Liver (tissue), 9 donors: Measurements from ENCODE around the gene FAM20C. TPM values are rescaled to one million over a fixed set of nuclear protein-coding genes. Genes with fewer than 3 reads are reported as not detected.

Experiments used
- DNase-seq: peaks from one replicate; pipeline ENCODE4 v3.0.0-alpha.2; 2017; ENCODE audit warnings: low spot score
- H3K27ac ChIP-seq, 2 donors: one replicate each; pipeline ENCODE4 v1.7.0; 2013; ENCODE audit warnings: inconsistent platforms in 2 of 2, low read length in 2 of 2, control low read depth in 1 of 2, low read depth in 1 of 2, mild to moderate bottlenecking in 1 of 2
- H3K27me3 ChIP-seq, 4 donors: one replicate each; pipeline versions ENCODE4 v1.6.1 to v1.7.0; 2013; ENCODE audit warnings: low read length in 3 of 4, inconsistent platforms in 1 of 4, mild to moderate bottlenecking in 1 of 4, moderate library complexity in 1 of 4; ENCODE audit not compliant: control insufficient read depth in 4 of 4, insufficient read depth in 4 of 4
- H3K36me3 ChIP-seq, 4 donors: one replicate each; pipeline versions ENCODE4 v1.6.1 to v1.7.0; 2013; ENCODE audit warnings: low read length in 3 of 4, mild to moderate bottlenecking in 3 of 4, low read depth in 1 of 4, moderate library complexity in 1 of 4; ENCODE audit not compliant: control insufficient read depth in 4 of 4, insufficient read depth in 3 of 4
- H3K4me1 ChIP-seq, 4 donors: one replicate each; pipeline versions ENCODE4 v1.6.1 to v1.7.0; 2013; ENCODE audit warnings: low read length in 3 of 4, mild to moderate bottlenecking in 3 of 4, moderate library complexity in 1 of 4; ENCODE audit not compliant: control insufficient read depth in 4 of 4, insufficient read depth in 4 of 4
- H3K4me3 ChIP-seq, 3 donors: one replicate each; pipeline versions ENCODE4 v1.6.1 to v1.7.0; 2013; ENCODE audit warnings: low read length in 3 of 3, control low read depth in 1 of 3, low read depth in 1 of 3, mild to moderate bottlenecking in 1 of 3
- H3K9ac ChIP-seq, 2 donors: one replicate each; pipeline ENCODE4 v1.7.0; 2013; ENCODE audit warnings: low read length in 2 of 2, mild to moderate bottlenecking in 2 of 2, moderate library complexity in 2 of 2, control low read depth in 1 of 2, low read depth in 1 of 2
- H3K9me3 ChIP-seq, 4 donors: one replicate each; pipeline versions ENCODE4 v1.6.1 to v1.7.0; 2013; ENCODE audit warnings: low read length in 3 of 4; ENCODE audit not compliant: control insufficient read depth in 4 of 4
- FOXA2 ChIP-seq: IDR thresholded peaks from 2 replicates; pipeline ENCODE4 v1.6.1; 2016; ENCODE audit warnings: antibody characterized with exemption
- GABPA ChIP-seq, 2 donors: IDR thresholded peaks in 1 of 2; conservative IDR thresholded peaks in 1 of 2; 2 replicates each; pipeline ENCODE4 v1.6.1; 2016; ENCODE audit warnings: antibody characterized with exemption in 2 of 2, mild to moderate bottlenecking in 1 of 2, moderate library complexity in 1 of 2
- NR2F2 ChIP-seq: IDR thresholded peaks from 2 replicates; pipeline ENCODE4 v1.6.1; 2016; ENCODE audit warnings: antibody characterized with exemption
- SP1 ChIP-seq: IDR thresholded peaks from 2 replicates; pipeline ENCODE4 v1.6.1; 2018; ENCODE audit warnings: antibody characterized with exemption, mild to moderate bottlenecking
- YY1 ChIP-seq: IDR thresholded peaks from 2 replicates; pipeline ENCODE4 v1.6.1; 2016; ENCODE audit warnings: antibody characterized with exemption, mild to moderate bottlenecking
- WGBS: extraction: QIAGEN DNeasy Blood & Tissue Kit; methylation state at CpG from one replicate; pipeline ENCODE4 v1.1.7; 2013; 5-methylcytosine and 5-hydroxymethylcytosine counted together
- polyA plus RNA-seq, 2 donors: library from polyadenylated mRNA; stranded (reverse) in 1 of 2; unstranded in 1 of 2; fragments of 200-250 nt in 1 of 2; fragments of >200 nt in 1 of 2; fragmentation: Nextera tagmentation in 1 of 2; extraction: Ambion mirVana in 1 of 2; gene quantifications; one replicate each; pipeline versions ENCODE4 v1.2.1 to v1.2.3, GENCODE V29; 2013 to 2015
- total RNA-seq, 2 donors: library from RNA; depleted of rRNA; stranded (reverse); fragments of >200 nt; gene quantifications; one replicate each; pipeline ENCODE4 v1.2.3, GENCODE V29; 2014
- donor health status: healthy.
- donor health status: healthy.
- donor health status: healthy.
- donor health status: healthy.
- donor health status: healthy.

FAM20C gene
- total and polyA plus RNA-seq, 4 donors: 13.4 to 40.4 (median 31.5) TPM

DNA sequence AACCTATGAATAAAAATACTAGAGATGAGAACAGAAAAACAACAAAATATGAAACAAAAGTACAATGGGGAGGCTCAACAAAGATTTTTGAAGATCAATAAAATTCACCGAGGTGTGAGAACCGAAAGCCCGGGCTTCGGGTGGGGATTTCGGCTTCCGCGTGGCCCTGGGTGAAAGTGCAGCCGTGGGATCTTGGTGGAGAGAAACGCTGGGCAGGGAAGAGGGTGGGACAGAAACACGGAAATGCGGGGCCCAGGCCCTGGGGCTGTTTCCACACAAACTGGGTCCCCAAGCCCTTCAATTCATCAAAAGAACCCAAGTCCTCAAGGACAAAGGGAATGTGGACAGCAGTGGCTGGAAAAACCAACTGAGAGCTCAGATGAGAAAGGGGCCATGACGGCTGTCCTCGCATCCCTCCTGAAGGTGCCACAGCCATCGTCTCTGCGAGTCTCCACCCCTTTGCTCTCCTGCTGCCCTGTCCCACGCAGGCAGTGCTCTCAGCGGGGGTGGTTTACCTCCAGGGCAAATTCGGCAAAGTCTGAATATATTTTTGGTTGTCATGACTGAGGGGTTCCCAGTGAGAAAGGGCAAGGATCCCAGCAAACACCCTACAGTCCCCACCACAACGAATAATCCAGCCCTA, 117.3 kb downstream of the FAM20C start:
- no peak overlapping the region for H3K9ac ChIP-seq
- no peak for DNase-seq
- H3K9me3 ChIP-seq: no peaks in the 10 kb centered on the region
- no peak overlapping the region for H3K27ac ChIP-seq
- no peak overlapping the region for H3K4me3 ChIP-seq
- peaks cover 0 to under 1% (median 0%) of the 10 kb centered on the region in 4 donors for H3K27me3 ChIP-seq
- no peaks in the 10 kb centered on the region for H3K36me3 ChIP-seq
- TF ChIP-seq SP1 (no peak), YY1 (no peak), NR2F2 (no peak), FOXA2 (no peak), GABPA (IDR thresholded peaks at IDR 0.05 in 1 of 2, conservative IDR thresholded peaks at IDR 0.05 in 1 of 2) (no peak)
- 90% methylated on average over 19 of the region's 19 CpGs for WGBS
- H3K4me1 ChIP-seq: no peaks in the 10 kb centered on the region

Other genes with a start within 250 kb of the FAM20C start
- gene FOXL3, start 97.6 kb downstream of the FAM20C start, total RNA-seq: not detected
- not detected for gene FOXL3, start 97.6 kb downstream of the FAM20C start, polyA plus RNA-seq